Neural cell (in vitro differentiated cells): Measurements from ENCODE around the gene CDH4.

Source experiments
- EP300 ChIP-seq: fragments of 450-650 bp; conservative IDR thresholded peaks from 2 replicates; pipeline ENCODE4 v1.6.1; 2014; ENCODE audit warnings: antibody characterized with exemption, mild to moderate bottlenecking, moderate library complexity; ENCODE audit not compliant: poor library complexity, severe bottlenecking
- EZH2 ChIP-seq: fragments of 200-600, 300-800 bp; shearing (Covaris generic), sonication (generic); IDR thresholded peaks from 2 replicates; pipeline ENCODE4 v1.6.1; 2014; ENCODE audit warnings: antibody characterized with exemption, low read length, borderline replicate concordance, mild to moderate bottlenecking; ENCODE audit not compliant: insufficient read depth, poor library complexity, severe bottlenecking
- POLR2AphosphoS5 ChIP-seq: IDR thresholded peaks from 2 replicates; pipeline ENCODE4 v1.6.1; 2012
- RAD21 ChIP-seq: fragments of 450-650 bp; conservative IDR thresholded peaks from 2 replicates; pipeline ENCODE4 v1.6.1; 2014; ENCODE audit warnings: antibody characterized with exemption, mild to moderate bottlenecking, moderate library complexity
- SMC3 ChIP-seq: fragments of 450-650 bp; conservative IDR thresholded peaks from 2 replicates; pipeline ENCODE4 v1.6.1; 2014; ENCODE audit warnings: antibody characterized with exemption, mild to moderate bottlenecking, moderate library complexity; ENCODE audit not compliant: poor library complexity
- TAF1 ChIP-seq: IDR thresholded peaks from 2 replicates; pipeline ENCODE4 v1.6.1; 2012; ENCODE audit warnings: low read depth
- TF ChIP-seq, protein P1 (sequence below): fragments of 450-650 bp; IDR thresholded peaks from 2 replicates; pipeline ENCODE4 v1.5.1; 2014; ENCODE audit warnings: antibody characterized with exemption, mild to moderate bottlenecking, moderate library complexity; ENCODE audit not compliant: poor library complexity, severe bottlenecking
- TF ChIP-seq, protein P2 (sequence below): IDR thresholded peaks from 2 replicates; pipeline ENCODE4 v1.6.1; 2012; ENCODE audit warnings: borderline replicate concordance

DNA sequence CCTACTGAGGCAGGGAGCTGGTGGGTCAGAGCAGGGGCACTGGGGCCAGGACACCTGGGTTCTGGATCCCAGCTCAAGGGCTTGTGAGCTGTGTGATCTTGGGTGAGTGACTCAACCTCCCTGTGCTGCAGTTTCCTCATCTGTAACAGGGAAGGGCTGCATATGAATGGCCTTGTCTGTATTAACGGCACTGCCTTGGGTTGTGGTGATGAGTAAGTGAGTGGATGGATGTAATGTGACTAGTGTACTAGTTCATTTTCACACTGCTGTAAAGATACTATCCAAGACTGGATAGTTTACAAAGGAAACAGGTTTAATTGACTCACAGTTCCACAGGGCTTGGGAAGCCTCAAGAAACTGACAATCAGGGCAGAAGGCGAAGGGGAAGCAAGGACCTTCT is 580.1 kb downstream of the CDH4 start:
- TF ChIP-seq, protein P1, sequence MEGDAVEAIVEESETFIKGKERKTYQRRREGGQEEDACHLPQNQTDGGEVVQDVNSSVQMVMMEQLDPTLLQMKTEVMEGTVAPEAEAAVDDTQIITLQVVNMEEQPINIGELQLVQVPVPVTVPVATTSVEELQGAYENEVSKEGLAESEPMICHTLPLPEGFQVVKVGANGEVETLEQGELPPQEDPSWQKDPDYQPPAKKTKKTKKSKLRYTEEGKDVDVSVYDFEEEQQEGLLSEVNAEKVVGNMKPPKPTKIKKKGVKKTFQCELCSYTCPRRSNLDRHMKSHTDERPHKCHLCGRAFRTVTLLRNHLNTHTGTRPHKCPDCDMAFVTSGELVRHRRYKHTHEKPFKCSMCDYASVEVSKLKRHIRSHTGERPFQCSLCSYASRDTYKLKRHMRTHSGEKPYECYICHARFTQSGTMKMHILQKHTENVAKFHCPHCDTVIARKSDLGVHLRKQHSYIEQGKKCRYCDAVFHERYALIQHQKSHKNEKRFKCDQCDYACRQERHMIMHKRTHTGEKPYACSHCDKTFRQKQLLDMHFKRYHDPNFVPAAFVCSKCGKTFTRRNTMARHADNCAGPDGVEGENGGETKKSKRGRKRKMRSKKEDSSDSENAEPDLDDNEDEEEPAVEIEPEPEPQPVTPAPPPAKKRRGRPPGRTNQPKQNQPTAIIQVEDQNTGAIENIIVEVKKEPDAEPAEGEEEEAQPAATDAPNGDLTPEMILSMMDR: no peak
- no peak for TF ChIP-seq EP300
- TF ChIP-seq SMC3: no peak
- TF ChIP-seq, protein P2, sequence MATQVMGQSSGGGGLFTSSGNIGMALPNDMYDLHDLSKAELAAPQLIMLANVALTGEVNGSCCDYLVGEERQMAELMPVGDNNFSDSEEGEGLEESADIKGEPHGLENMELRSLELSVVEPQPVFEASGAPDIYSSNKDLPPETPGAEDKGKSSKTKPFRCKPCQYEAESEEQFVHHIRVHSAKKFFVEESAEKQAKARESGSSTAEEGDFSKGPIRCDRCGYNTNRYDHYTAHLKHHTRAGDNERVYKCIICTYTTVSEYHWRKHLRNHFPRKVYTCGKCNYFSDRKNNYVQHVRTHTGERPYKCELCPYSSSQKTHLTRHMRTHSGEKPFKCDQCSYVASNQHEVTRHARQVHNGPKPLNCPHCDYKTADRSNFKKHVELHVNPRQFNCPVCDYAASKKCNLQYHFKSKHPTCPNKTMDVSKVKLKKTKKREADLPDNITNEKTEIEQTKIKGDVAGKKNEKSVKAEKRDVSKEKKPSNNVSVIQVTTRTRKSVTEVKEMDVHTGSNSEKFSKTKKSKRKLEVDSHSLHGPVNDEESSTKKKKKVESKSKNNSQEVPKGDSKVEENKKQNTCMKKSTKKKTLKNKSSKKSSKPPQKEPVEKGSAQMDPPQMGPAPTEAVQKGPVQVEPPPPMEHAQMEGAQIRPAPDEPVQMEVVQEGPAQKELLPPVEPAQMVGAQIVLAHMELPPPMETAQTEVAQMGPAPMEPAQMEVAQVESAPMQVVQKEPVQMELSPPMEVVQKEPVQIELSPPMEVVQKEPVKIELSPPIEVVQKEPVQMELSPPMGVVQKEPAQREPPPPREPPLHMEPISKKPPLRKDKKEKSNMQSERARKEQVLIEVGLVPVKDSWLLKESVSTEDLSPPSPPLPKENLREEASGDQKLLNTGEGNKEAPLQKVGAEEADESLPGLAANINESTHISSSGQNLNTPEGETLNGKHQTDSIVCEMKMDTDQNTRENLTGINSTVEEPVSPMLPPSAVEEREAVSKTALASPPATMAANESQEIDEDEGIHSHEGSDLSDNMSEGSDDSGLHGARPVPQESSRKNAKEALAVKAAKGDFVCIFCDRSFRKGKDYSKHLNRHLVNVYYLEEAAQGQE: no peak
- no peak for TF ChIP-seq RAD21
- TF ChIP-seq POLR2AphosphoS5: no peak
- TF ChIP-seq EZH2: no peak
- TF ChIP-seq TAF1: no peak
